ENCODE results near the gene TMEM63C. TPM values are rescaled to one million over a fixed set of nuclear protein-coding genes. Genes with fewer than 3 reads are reported as not detected.

Gene TMEM63C
- total RNA-seq, 1 donor from 2014 or later: 1.9 TPM

GRCh38 chr14:77155083-77155482 is 26.5 kb upstream of the TMEM63C start:
- DNase-seq (ENCODE audit: low read depth): no peak

- no peak for DNase-seq (ENCODE audit: low read depth)
These were observed 23.9 kb upstream of the TMEM63C start for GRCh38 chr14:77157740-77158139.

- DNase-seq (ENCODE audit: low read depth): no peak
These were observed 23.3 kb upstream of the TMEM63C start for GRCh38 chr14:77158175-77158881.

- no peak for DNase-seq (ENCODE audit: low read depth)
These were observed 22.7 kb upstream of the TMEM63C start for GRCh38 chr14:77158882-77159255.

GRCh38 chr14:77161011-77161410 is 20.6 kb upstream of the TMEM63C start:
- no peak for DNase-seq (ENCODE audit: low read depth)

GRCh38 chr14:77170045-77170444 is 11.6 kb upstream of the TMEM63C start:
- DNase-seq (ENCODE audit: low read depth): no peak

- no peak for DNase-seq (ENCODE audit: low read depth)
These were observed 8.7 kb upstream of the TMEM63C start for GRCh38 chr14:77172916-77173315.

- peak; percentile 33 for DNase-seq (ENCODE audit: low read depth)
These were observed 7.5 kb upstream of the TMEM63C start for GRCh38 chr14:77173911-77174617.

GRCh38 chr14:77175843-77176242 is 5.8 kb upstream of the TMEM63C start:
- DNase-seq (ENCODE audit: low read depth): no peak

- DNase-seq (ENCODE audit: low read depth): no peak
These were observed 3.9 kb upstream of the TMEM63C start for GRCh38 chr14:77177702-77178101.

GRCh38 chr14:77178656-77179055 is 2.9 kb upstream of the TMEM63C start:
- no peak for DNase-seq (ENCODE audit: low read depth)

- no peak for DNase-seq (ENCODE audit: low read depth)
These were observed 634 bp upstream of the TMEM63C start for GRCh38 chr14:77180726-77181602.

GRCh38 chr14:77183896-77184295 is 2.3 kb downstream of the TMEM63C start:
- no peak for DNase-seq (ENCODE audit: low read depth)

- DNase-seq (ENCODE audit: low read depth): no peak
These were observed 2.9 kb downstream of the TMEM63C start for GRCh38 chr14:77184396-77185092.

GRCh38 chr14:77185093-77185465 is 3.5 kb downstream of the TMEM63C start:
- DNase-seq (ENCODE audit: low read depth): no peak

- peak; percentile 77 for DNase-seq (ENCODE audit: low read depth)
These were observed 5.5 kb downstream of the TMEM63C start for GRCh38 chr14:77186911-77187648.

GRCh38 chr14:77187649-77188012 is 6.0 kb downstream of the TMEM63C start:
- no peak for DNase-seq (ENCODE audit: low read depth)

- no peak for DNase-seq (ENCODE audit: low read depth)
These were observed 7.9 kb downstream of the TMEM63C start for GRCh38 chr14:77189479-77189878.

- DNase-seq (ENCODE audit: low read depth): no peak
These were observed 9.4 kb downstream of the TMEM63C start for GRCh38 chr14:77190977-77191376.

- no peak for DNase-seq (ENCODE audit: low read depth)
These were observed 13.1 kb downstream of the TMEM63C start for GRCh38 chr14:77194706-77195105.

GRCh38 chr14:77195766-77196165 is 14.2 kb downstream of the TMEM63C start:
- no peak for DNase-seq (ENCODE audit: low read depth)
